NB4 (cell line): ENCODE results near the gene MLN.

Source experiments
- MYC ChIP-seq: IDR thresholded peaks from 2 replicates; pipeline ENCODE4 v1.6.1; 2011; ENCODE audit warnings: low read depth, low read length
- POLR2A ChIP-seq: IDR thresholded peaks from 2 replicates; pipeline ENCODE4 v1.6.1; 2011; ENCODE audit warnings: mild to moderate bottlenecking; ENCODE audit not compliant: insufficient read length; ENCODE audit errors: extremely low read depth
- TF ChIP-seq, protein P1 (sequence below): IDR thresholded peaks from one replicate; pipeline ENCODE4 v1.5.1; 2012; ENCODE audit warnings: low read depth, low read length
- TF ChIP-seq, protein P2 (sequence below): IDR thresholded peaks from 2 replicates; pipeline ENCODE4 v1.6.1; 2011; ENCODE audit warnings: low read depth, low read length

- TF ChIP-seq, protein P1, sequence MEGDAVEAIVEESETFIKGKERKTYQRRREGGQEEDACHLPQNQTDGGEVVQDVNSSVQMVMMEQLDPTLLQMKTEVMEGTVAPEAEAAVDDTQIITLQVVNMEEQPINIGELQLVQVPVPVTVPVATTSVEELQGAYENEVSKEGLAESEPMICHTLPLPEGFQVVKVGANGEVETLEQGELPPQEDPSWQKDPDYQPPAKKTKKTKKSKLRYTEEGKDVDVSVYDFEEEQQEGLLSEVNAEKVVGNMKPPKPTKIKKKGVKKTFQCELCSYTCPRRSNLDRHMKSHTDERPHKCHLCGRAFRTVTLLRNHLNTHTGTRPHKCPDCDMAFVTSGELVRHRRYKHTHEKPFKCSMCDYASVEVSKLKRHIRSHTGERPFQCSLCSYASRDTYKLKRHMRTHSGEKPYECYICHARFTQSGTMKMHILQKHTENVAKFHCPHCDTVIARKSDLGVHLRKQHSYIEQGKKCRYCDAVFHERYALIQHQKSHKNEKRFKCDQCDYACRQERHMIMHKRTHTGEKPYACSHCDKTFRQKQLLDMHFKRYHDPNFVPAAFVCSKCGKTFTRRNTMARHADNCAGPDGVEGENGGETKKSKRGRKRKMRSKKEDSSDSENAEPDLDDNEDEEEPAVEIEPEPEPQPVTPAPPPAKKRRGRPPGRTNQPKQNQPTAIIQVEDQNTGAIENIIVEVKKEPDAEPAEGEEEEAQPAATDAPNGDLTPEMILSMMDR = no peak
- no peak for TF ChIP-seq POLR2A
- TF ChIP-seq, protein P2, sequence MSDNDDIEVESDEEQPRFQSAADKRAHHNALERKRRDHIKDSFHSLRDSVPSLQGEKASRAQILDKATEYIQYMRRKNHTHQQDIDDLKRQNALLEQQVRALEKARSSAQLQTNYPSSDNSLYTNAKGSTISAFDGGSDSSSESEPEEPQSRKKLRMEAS = no peak
- TF ChIP-seq MYC = no peak
Measured at GRCh38 chr6:33747823-33748222, 56.0 kb downstream of the MLN start.
